D341Med (cell line): ENCODE data around the gene ZGLP1.
A peak's percentile ranks its signal among the peaks of the same experiment; 100 is the strongest.

Experiments
- DNase-seq: peaks from one replicate; pipeline ENCODE4 v3.0.0; 2012; ENCODE audit warnings: low spot score

Gene ZGLP1

DNA sequence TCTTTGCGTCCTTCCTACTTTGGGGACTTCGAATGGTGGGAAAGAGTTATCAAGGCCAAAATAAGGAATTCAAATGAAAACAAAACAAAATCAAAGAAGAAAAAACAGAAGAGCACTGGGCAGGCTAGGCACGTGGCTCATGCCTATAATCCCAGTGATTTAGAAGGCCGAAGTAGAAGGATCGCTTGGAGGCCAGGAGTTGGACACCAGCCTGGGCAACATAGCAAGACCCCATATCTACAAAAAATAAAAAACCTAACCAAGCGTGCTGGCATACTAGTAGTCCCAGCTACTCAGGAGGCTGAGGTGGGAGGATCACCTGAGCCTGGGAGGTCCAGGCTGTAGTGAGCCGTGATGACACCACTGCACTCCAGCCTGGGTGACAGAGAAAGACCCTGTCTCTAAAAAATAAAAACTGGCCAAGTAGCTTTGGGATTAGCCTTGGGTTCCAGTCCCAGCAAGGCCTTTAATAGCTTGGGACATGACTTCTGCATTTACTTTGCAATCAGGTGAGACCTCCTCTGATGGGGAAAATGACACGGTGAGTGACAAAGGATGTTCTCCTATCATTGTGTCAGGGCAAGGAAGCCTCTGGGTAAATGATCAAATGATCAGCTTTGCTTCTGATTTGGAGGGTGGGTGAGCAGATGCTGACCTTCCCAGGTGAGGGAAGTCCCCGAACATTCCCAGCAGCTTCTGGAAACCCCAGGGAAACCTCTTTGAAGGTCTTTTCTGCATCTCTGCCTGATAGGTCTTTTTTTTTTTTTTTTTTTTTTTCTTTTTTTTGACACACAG is 31.6 kb downstream of the ZGLP1 start:
- no peak for DNase-seq

- DNase-seq: no peak
These were observed 35.0 kb downstream of the ZGLP1 start for GRCh38 chr19:10274589-10274988.

DNA sequence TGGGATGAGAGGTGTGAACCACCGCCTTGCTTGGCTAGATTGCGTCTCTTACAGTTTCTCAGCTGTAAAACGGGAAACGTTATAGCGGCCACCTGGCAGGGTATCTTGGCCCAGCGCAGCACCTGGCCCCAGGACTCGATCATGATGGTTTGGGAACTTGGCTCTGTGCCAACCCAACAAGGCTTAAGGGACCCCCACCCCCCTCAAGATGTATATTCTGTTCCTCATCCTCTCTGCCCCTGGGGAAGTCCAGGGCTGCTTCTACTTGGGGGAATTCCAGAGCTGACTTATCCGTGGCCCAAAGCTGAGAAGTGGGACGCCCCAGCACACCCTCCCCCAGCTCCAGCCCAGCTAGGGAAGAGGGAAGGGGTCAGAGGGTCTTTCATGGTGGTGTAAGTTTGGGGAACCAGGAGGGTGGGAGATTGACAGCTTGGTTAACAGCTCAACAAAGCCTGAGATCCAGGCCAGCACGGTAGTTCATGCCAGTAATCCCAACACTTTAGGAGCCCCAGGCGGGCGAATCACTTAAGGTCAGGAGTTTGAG is 38.0 kb downstream of the ZGLP1 start:
- DNase-seq: no peak

- DNase-seq: no peak
These were observed 38.8 kb downstream of the ZGLP1 start, which contains the start of gene ICAM1 for GRCh38 chr19:10270616-10271394. Gene ICAM1, plus strand, starts transcription at chr19:10271120. Its CDS starts 40 bp downstream, at chr19:10271160.

DNA sequence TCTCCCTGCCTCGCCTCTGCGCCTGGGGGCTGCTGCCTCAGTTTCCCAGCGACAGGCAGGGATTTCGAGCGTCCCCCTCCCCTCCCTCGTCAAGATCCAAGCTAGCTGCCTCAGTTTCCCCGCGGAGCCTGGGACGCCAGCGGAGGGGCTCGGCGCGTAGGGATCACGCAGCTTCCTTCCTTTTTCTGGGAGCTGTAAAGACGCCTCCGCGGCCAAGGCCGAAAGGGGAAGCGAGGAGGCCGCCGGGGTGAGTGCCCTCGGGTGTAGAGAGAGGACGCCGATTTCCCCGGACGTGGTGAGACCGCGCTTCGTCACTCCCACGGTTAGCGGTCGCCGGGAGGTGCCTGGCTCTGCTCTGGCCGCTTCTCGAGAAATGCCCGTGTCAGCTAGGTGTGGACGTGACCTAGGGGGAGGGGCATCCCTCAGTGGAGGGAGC is 39.4 kb downstream of the ZGLP1 start:
- no peak for DNase-seq

DNA sequence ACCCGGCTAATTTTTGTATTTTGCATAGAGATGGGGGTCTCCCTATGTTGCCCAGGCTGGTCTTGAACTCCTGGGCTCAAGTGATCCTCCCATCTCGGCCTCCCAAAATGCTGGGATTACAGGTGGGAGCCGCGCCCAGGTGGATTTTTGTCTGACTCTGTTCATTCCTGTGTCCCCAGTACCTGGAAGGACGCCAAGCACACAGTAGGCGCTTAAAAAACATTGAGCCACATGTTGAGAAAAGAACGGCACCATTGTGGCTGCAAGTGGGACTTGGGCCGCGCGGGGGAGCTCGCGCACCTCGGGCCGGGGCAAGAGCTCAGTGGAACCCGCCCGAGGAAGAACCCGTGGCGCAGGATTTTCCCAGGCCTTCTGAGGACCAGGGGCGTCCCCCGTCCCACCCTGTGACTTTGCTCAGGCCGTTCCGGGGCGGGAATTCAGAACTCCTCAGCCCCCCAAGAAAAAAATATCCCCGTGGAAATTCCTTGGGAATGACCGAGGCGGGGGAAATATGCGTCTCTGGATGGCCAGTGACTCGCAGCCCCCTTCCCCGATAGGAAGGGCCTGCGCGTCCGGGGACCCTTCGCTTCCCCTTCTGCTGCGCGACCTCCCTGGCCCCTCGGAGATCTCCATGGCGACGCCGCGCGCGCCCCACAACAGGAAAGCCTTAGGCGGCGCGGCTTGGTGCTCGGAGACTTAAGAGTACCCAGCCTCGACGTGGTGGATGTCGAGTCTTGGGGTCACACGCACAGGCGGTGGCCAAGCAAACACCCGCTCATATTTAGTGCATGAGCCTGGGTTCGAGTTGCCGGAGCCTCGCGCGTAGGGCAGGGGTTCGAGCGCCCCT is 40.1 kb downstream of the ZGLP1 start:
- peak; percentile 93 for DNase-seq

- DNase-seq: no peak
These were observed 41.5 kb downstream of the ZGLP1 start for GRCh38 chr19:10268071-10268470.

GRCh38 chr19:10266706-10267105 is 42.9 kb downstream of the ZGLP1 start:
- no peak for DNase-seq

- no peak for DNase-seq
These were observed 46.8 kb downstream of the ZGLP1 start for GRCh38 chr19:10262771-10263170.

DNA sequence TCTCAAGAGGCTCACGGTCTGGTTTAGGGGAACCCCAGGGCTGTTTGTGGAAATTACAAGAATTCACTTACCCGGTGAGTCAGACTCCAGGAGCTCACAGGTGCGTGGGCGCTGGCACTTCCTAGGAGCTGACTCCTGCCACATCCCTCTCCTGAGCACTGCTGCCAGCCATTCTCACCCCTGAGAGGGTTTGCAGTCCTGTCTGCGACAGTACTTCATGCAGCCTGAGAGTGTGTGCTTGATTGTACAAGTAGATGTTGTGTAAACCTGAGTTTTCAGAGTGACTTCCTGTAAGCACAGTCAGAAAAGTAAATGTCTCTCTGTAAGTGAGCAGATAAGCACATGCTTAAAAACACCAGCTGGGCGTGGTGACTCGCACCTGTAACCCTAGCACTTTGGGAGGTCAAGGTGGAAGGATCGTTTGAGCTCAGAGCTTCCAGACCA is 49.5 kb downstream of the ZGLP1 start:
- no peak for DNase-seq

DNA sequence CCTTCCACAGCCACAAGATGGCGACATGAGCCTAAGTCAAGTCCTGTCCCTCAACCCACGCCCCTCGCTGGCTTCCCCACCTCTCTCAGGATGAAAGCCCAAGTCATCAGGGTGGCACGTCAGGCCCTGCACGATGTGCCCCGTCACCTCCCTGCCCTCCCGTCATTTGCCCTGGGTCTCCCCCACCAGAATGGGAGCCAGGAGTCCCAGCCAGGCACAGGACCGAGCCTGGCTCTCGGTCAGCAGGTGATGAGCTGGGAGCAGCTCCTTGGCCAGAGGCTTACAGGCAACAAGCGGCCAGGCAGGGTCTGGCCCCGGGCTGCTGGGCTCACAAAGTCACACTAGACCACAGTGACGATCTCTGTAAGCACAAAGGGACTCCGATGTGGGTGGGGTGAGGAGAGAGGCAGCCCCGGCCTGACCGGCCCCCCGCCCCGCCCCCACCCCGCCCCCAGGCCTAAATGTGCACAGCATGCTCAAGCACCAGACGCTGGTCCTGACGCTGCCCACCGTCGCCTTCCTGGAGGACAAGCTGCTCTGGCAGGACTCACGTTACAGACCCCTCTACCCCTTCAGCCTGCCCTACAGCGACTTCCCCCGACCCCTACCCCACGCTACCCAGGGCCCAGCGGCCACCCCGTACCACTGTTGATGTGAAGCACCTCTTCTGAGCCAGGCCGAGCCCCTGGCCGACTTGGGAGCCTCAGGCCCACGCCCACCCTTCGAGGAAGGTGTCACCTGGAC is 50.3 kb downstream of the ZGLP1 start:
- DNase-seq: peak; percentile 85

GRCh38 chr19:10258080-10258710 is 51.4 kb downstream of the ZGLP1 start:
- DNase-seq: no peak

- DNase-seq: no peak
These were observed 52.5 kb downstream of the ZGLP1 start for GRCh38 chr19:10256970-10257615.

DNA sequence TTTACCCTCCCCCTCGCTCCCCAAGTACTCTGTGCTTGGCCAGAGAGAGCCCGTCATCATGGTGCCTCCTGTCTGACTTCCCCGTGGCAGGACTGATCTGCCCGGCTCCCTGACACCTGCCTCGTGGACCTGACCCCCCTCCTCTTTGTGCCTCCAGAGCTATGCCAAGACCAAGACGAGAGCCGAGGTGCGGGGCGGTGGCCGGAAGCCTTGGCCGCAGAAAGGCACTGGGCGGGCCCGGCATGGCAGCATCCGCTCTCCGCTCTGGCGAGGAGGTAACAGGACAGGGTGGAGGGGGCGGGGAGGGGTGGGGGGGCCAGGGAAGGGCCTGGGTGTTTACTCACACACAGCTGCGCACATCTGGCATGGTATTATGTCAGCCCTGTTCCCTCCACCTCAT is 53.1 kb downstream of the ZGLP1 start:
- no peak for DNase-seq

GRCh38 chr19:10255358-10255757 is 54.3 kb downstream of the ZGLP1 start:
- no peak for DNase-seq
